Neural cell (in vitro differentiated cells): Measurements from ENCODE around the gene SLCO2A1. TPM values are rescaled to one million over a fixed set of nuclear protein-coding genes. Genes with fewer than 3 reads are reported as not detected.

ENCODE experiments used
- H2AFZ ChIP-seq: fragments of 200-600, 300-800 bp; sonication (generic), shearing (Covaris generic); 2 replicates; pipeline ENCODE4 v1.6.0; 2014; ENCODE audit warnings: low read depth, mild to moderate bottlenecking, antibody characterized with exemption, low read length, moderate library complexity
- H3F3A ChIP-seq: fragments of 200-600 bp; shearing (Covaris generic); 2 replicates; pipeline ENCODE4 v1.6.1; 2016; ENCODE audit warnings: mild to moderate bottlenecking, moderate library complexity, mixed read lengths, antibody characterized with exemption, low read length; ENCODE audit not compliant: insufficient read depth, poor library complexity, severe bottlenecking
- H3K27ac ChIP-seq: fragments of 200-600, 300-800 bp; sonication (generic), shearing (Covaris generic); 2 replicates; pipeline ENCODE4 v1.5.1; 2014; ENCODE audit warnings: mild to moderate bottlenecking, low read length, moderate library complexity
- H3K27me3 ChIP-seq: fragments of 300-800, 200-600 bp; sonication (generic), shearing (Covaris generic); 2 replicates; pipeline ENCODE4 v1.6.0; 2014; ENCODE audit warnings: mild to moderate bottlenecking, low read depth, low read length, moderate library complexity; ENCODE audit not compliant: insufficient read depth
- H3K36me3 ChIP-seq: fragments of 300-800, 200-600 bp; sonication (generic), shearing (Covaris generic); 2 replicates; pipeline ENCODE4 v1.5.1; 2014; ENCODE audit warnings: mild to moderate bottlenecking, antibody characterized with exemption, low read length, moderate library complexity; ENCODE audit not compliant: insufficient read depth
- H3K4me2 ChIP-seq: fragments of 300-800, 200-600 bp; sonication (generic), shearing (Covaris generic); 2 replicates; pipeline ENCODE4 v1.6.0; 2014; ENCODE audit warnings: mild to moderate bottlenecking, low read length
- H3K4me3 ChIP-seq: fragments of 300-800, 200-600 bp; sonication (generic), shearing (Covaris generic); 2 replicates; pipeline ENCODE4 v1.5.1; 2014; ENCODE audit warnings: mild to moderate bottlenecking, low read length, moderate library complexity
- H3K79me2 ChIP-seq: fragments of 200-600 bp; shearing (Covaris generic); replicated peaks from 2 replicates; pipeline ENCODE4 v1.6.0; 2014; ENCODE audit warnings: mild to moderate bottlenecking, low read length, moderate library complexity; ENCODE audit not compliant: insufficient read depth
- H3K9ac ChIP-seq: fragments of 300-800, 200-600 bp; sonication (generic), shearing (Covaris generic); 2 replicates; pipeline ENCODE4 v1.6.1; 2016; ENCODE audit warnings: mild to moderate bottlenecking, low read length, mixed read lengths
- H3K9me2 ChIP-seq: fragments of 200-600 bp; shearing (Covaris generic); 2 replicates; pipeline ENCODE4 v1.6.1; 2016; ENCODE audit warnings: mild to moderate bottlenecking, low read length, mixed read lengths; ENCODE audit not compliant: insufficient read depth
- H3K9me3 ChIP-seq: fragments of 200-600, 300-800 bp; sonication (generic), shearing (Covaris generic); 2 replicates; pipeline ENCODE4 v1.6.1; 2016; ENCODE audit warnings: mild to moderate bottlenecking, mixed run types, low read length, moderate library complexity, mixed read lengths
- H4K20me1 ChIP-seq: fragments of 200-600 bp; shearing (Covaris generic); 2 replicates; pipeline ENCODE4 v1.6.1; 2016; ENCODE audit warnings: mild to moderate bottlenecking, mixed run types; ENCODE audit not compliant: insufficient read depth
- EP300 ChIP-seq: fragments of 450-650 bp; conservative IDR thresholded peaks from 2 replicates; pipeline ENCODE4 v1.6.1; 2014; ENCODE audit warnings: antibody characterized with exemption, mild to moderate bottlenecking, moderate library complexity; ENCODE audit not compliant: poor library complexity, severe bottlenecking
- EZH2 ChIP-seq: fragments of 200-600, 300-800 bp; shearing (Covaris generic), sonication (generic); IDR thresholded peaks from 2 replicates; pipeline ENCODE4 v1.6.1; 2014; ENCODE audit warnings: antibody characterized with exemption, low read length, borderline replicate concordance, mild to moderate bottlenecking; ENCODE audit not compliant: insufficient read depth, poor library complexity, severe bottlenecking
- MXI1 ChIP-seq: fragments of 450-650 bp; conservative IDR thresholded peaks from 2 replicates; pipeline ENCODE4 v1.6.1; 2014; ENCODE audit warnings: antibody characterized with exemption, mild to moderate bottlenecking; ENCODE audit not compliant: poor library complexity, severe bottlenecking
- POLR2AphosphoS5 ChIP-seq: IDR thresholded peaks from 2 replicates; pipeline ENCODE4 v1.6.1; 2012
- RAD21 ChIP-seq: fragments of 450-650 bp; conservative IDR thresholded peaks from 2 replicates; pipeline ENCODE4 v1.6.1; 2014; ENCODE audit warnings: antibody characterized with exemption, mild to moderate bottlenecking, moderate library complexity
- SMC3 ChIP-seq: fragments of 450-650 bp; conservative IDR thresholded peaks from 2 replicates; pipeline ENCODE4 v1.6.1; 2014; ENCODE audit warnings: antibody characterized with exemption, mild to moderate bottlenecking, moderate library complexity; ENCODE audit not compliant: poor library complexity
- TAF1 ChIP-seq: IDR thresholded peaks from 2 replicates; pipeline ENCODE4 v1.6.1; 2012; ENCODE audit warnings: low read depth
- polyA plus RNA-seq: library from polyadenylated mRNA; depleted of rRNA; stranded (reverse); fragments of >200 nt; gene quantifications from 2 replicates; pipeline ENCODE4 v1.2.3, GENCODE V29; 2014
- TF ChIP-seq, protein P1 (sequence below): fragments of 450-650 bp; IDR thresholded peaks from 2 replicates; pipeline ENCODE4 v1.5.1; 2014; ENCODE audit warnings: antibody characterized with exemption, mild to moderate bottlenecking, moderate library complexity; ENCODE audit not compliant: poor library complexity, severe bottlenecking
- TF ChIP-seq, protein P2 (sequence below): IDR thresholded peaks from 2 replicates; pipeline ENCODE4 v1.6.1; 2012; ENCODE audit warnings: borderline replicate concordance

Gene SLCO2A1
- polyA plus RNA-seq, 1 donor from 2014 or later, result not detected

- no peaks in the 10 kb centered on the region for H3K79me2 ChIP-seq
- H3K27me3 ChIP-seq, result peaks cover 28% of the 10 kb centered on the region
- no peak overlapping the region for H3K27ac ChIP-seq
- H2AFZ ChIP-seq, result no peak overlapping the region
- H3K36me3 ChIP-seq, result no peaks in the 10 kb centered on the region
- no peaks in the 10 kb centered on the region for H3K9me3 ChIP-seq
- H3K9ac ChIP-seq, result no peak overlapping the region
- H3K4me2 ChIP-seq, result no peak overlapping the region
- H3K4me3 ChIP-seq, result no peak overlapping the region
- H3K9me2 ChIP-seq, result no peaks in the 10 kb centered on the region
- H4K20me1 ChIP-seq, result no peaks in the 10 kb centered on the region
- H3F3A ChIP-seq, result no peaks in the 10 kb centered on the region
- TF ChIP-seq RAD21 (no peak), EZH2 (no peak), EP300 (no peak), POLR2AphosphoS5 (no peak), SMC3 (no peak), MXI1 (no peak)
These were observed 2.1 kb downstream of the SLCO2A1 start for GRCh38 chr3:134027631-134028030.

GRCh38 chr3:134020135-134020680, 9.5 kb downstream of the SLCO2A1 start:
- no peak overlapping the region for H3K4me3 ChIP-seq
- no peaks in the 10 kb centered on the region for H3K9me3 ChIP-seq
- no peak for TF ChIP-seq SMC3
- TF ChIP-seq RAD21, result no peak
- TF ChIP-seq POLR2AphosphoS5, result no peak
- TF ChIP-seq, protein P1, sequence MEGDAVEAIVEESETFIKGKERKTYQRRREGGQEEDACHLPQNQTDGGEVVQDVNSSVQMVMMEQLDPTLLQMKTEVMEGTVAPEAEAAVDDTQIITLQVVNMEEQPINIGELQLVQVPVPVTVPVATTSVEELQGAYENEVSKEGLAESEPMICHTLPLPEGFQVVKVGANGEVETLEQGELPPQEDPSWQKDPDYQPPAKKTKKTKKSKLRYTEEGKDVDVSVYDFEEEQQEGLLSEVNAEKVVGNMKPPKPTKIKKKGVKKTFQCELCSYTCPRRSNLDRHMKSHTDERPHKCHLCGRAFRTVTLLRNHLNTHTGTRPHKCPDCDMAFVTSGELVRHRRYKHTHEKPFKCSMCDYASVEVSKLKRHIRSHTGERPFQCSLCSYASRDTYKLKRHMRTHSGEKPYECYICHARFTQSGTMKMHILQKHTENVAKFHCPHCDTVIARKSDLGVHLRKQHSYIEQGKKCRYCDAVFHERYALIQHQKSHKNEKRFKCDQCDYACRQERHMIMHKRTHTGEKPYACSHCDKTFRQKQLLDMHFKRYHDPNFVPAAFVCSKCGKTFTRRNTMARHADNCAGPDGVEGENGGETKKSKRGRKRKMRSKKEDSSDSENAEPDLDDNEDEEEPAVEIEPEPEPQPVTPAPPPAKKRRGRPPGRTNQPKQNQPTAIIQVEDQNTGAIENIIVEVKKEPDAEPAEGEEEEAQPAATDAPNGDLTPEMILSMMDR, result no peak
- no peak for TF ChIP-seq EZH2
- no peak for TF ChIP-seq TAF1
- TF ChIP-seq, protein P2, sequence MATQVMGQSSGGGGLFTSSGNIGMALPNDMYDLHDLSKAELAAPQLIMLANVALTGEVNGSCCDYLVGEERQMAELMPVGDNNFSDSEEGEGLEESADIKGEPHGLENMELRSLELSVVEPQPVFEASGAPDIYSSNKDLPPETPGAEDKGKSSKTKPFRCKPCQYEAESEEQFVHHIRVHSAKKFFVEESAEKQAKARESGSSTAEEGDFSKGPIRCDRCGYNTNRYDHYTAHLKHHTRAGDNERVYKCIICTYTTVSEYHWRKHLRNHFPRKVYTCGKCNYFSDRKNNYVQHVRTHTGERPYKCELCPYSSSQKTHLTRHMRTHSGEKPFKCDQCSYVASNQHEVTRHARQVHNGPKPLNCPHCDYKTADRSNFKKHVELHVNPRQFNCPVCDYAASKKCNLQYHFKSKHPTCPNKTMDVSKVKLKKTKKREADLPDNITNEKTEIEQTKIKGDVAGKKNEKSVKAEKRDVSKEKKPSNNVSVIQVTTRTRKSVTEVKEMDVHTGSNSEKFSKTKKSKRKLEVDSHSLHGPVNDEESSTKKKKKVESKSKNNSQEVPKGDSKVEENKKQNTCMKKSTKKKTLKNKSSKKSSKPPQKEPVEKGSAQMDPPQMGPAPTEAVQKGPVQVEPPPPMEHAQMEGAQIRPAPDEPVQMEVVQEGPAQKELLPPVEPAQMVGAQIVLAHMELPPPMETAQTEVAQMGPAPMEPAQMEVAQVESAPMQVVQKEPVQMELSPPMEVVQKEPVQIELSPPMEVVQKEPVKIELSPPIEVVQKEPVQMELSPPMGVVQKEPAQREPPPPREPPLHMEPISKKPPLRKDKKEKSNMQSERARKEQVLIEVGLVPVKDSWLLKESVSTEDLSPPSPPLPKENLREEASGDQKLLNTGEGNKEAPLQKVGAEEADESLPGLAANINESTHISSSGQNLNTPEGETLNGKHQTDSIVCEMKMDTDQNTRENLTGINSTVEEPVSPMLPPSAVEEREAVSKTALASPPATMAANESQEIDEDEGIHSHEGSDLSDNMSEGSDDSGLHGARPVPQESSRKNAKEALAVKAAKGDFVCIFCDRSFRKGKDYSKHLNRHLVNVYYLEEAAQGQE, result no peak
- no peak for TF ChIP-seq EP300
- TF ChIP-seq MXI1, result no peak
- H3K9ac ChIP-seq, result no peak overlapping the region
- no peaks in the 10 kb centered on the region for H4K20me1 ChIP-seq
- no peaks in the 10 kb centered on the region for H3F3A ChIP-seq
- H3K36me3 ChIP-seq, result no peaks in the 10 kb centered on the region
- H3K79me2 ChIP-seq, result no peaks in the 10 kb centered on the region
- no peaks in the 10 kb centered on the region for H3K9me2 ChIP-seq
- no peaks in the 10 kb centered on the region for H3K27me3 ChIP-seq
- H3K27ac ChIP-seq, result no peak overlapping the region
- no peak overlapping the region for H2AFZ ChIP-seq
- H3K4me2 ChIP-seq, result no peak overlapping the region
